ENCODE results near the gene NDUFC2.

NDUFC2 gene

DNA sequence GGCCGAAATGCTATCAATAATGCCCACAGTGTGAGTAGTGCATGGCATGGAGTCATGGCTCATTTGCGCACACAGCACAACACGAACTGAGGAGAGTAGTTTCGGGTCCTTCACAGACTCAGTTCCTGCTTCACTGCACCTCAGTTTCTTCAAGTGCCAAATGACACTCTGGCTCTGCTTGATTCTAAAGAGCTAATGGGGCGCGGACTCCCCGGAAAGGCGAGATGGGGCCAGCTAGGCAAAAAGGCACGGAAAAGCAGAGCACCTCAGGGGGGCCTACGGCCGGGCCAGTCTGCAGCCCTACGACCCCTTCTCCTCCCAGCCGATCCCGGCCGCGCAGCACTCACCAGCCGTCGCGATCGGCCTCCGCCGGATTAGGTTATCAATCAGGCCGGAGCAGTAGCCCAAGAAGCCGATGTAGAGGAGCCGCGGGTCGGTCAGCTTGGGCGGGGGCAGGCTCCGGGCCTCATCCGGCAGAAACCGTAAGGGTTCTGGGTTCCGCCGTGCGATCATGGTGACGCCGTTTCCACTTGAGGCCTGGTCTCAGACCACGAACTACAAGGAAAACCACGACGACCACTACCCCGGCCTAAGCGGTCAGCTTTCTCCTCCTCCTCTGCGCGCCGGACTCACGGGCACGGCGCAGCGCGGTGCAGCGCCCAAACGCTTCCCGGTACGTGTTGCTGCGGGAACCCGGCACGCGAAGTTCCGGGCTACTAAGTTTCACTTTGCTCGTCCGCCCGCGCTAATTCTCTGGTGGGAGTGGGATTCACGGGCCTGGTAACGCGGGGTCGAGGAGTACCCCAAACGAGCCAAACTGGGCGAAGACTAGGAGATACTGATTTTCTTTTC is at the start of gene NDUFC2:
TSS of gene NDUFC2 (minus strand) at position 631 of the 852 bp plus-strand sequence. CDS start at position 513, 118 bp downstream.
- H3K9me3 ChIP-seq (ENCODE audit: low read length), result no peaks in the 10 kb centered on the region
- H3K9ac ChIP-seq (ENCODE audit: low read length), result peak within 1 kb of the TSS; percentile 79
- H3K4me3 ChIP-seq (ENCODE audit: low read depth in 1 of 2, low read length in 2 of 2), result peak within 1 kb of the TSS; percentile 86 to 94
- peaks cover 26% of the 10 kb centered on the region for H3K4me1 ChIP-seq (ENCODE audit: insufficient read depth, low read length)
- peak within 1 kb of the TSS; percentile 80 for H3K27ac ChIP-seq (ENCODE audit: low read depth, low read length)
- no peaks in the 10 kb centered on the region for H3K27me3 ChIP-seq (ENCODE audit: control insufficient read depth in 1 of 2, insufficient read depth in 2 of 2, low read length in 2 of 2)
- no peaks in the 10 kb centered on the region for H3K36me3 ChIP-seq (ENCODE audit: insufficient read depth, low read length)

GRCh38 chr11:78127403-78127802 is 47.7 kb upstream of the NDUFC2 start:
- no peak overlapping the region for H3K27ac ChIP-seq (ENCODE audit: low read depth, low read length)
- H3K27me3 ChIP-seq (ENCODE audit: control insufficient read depth in 1 of 2, insufficient read depth in 2 of 2, low read length in 2 of 2), result no peaks in the 10 kb centered on the region
- peaks cover 9% of the 10 kb centered on the region for H3K36me3 ChIP-seq (ENCODE audit: insufficient read depth, low read length)
- H3K9ac ChIP-seq (ENCODE audit: low read length), result no peak overlapping the region
- H3K9me3 ChIP-seq (ENCODE audit: low read length), result no peaks in the 10 kb centered on the region
- no peak overlapping the region for H3K4me3 ChIP-seq (ENCODE audit: low read depth in 1 of 2, low read length in 2 of 2)
- H3K4me1 ChIP-seq (ENCODE audit: insufficient read depth, low read length), result no peaks in the 10 kb centered on the region

DNA sequence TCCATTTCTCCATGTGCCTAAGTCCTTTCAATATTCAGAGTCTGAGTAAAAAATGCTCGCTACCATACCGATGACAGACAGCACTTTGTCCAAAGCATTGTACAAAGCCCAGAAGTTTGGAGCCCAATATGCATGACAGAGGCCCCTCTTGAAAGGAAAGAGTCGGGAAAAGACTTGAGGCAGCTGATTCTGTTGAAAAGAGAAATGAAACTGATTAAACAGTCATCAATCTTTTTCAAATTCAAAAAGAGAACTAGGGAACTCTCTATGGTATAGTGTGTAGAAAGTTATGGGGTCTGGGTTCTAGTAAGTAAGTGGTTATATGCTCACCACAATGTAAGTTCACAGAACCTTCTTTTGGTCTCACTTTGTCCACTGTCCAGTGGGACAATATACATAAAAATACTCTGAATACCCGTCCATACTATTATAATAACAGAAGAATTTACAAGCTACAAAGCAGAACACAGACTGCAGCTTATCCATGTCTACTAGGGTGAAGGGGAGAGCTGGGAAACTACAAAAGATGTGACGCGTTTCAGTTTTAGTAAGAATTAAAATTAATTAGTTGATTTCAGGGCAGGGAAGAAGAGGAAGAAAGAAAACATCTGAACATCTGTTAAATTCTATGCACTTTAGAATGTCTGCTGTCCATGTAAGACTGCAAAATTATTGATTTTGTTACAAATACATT is 33.1 kb upstream of the NDUFC2 start:
- no peaks in the 10 kb centered on the region for H3K27me3 ChIP-seq (ENCODE audit: control insufficient read depth in 1 of 2, insufficient read depth in 2 of 2, low read length in 2 of 2)
- H3K4me1 ChIP-seq (ENCODE audit: insufficient read depth, low read length), result no peaks in the 10 kb centered on the region
- no peak overlapping the region for H3K27ac ChIP-seq (ENCODE audit: low read depth, low read length)
- no peak overlapping the region for H3K4me3 ChIP-seq (ENCODE audit: low read depth in 1 of 2, low read length in 2 of 2)
- no peak overlapping the region for H3K9ac ChIP-seq (ENCODE audit: low read length)
- peaks cover 4% of the 10 kb centered on the region for H3K36me3 ChIP-seq (ENCODE audit: insufficient read depth, low read length)
- H3K9me3 ChIP-seq (ENCODE audit: low read length), result no peaks in the 10 kb centered on the region

GRCh38 chr11:78111298-78111697 is 31.6 kb upstream of the NDUFC2 start:
- Histone ChIP-seq H3K36me3 (ENCODE audit: insufficient read depth, low read length) (peaks cover 4% of the 10 kb centered on the region), H3K4me3 (ENCODE audit: low read depth in 1 of 2, low read length in 2 of 2) (no peak overlapping the region), H3K9me3 (ENCODE audit: low read length) (no peaks in the 10 kb centered on the region), H3K4me1 (ENCODE audit: insufficient read depth, low read length) (no peaks in the 10 kb centered on the region), H3K27me3 (ENCODE audit: control insufficient read depth in 1 of 2, insufficient read depth in 2 of 2, low read length in 2 of 2) (no peaks in the 10 kb centered on the region), H3K27ac (ENCODE audit: low read depth, low read length) (no peak overlapping the region), H3K9ac (ENCODE audit: low read length) (no peak overlapping the region)

- Histone ChIP-seq H3K4me3 (ENCODE audit: low read depth in 1 of 2, low read length in 2 of 2) (no peak overlapping the region), H3K36me3 (ENCODE audit: insufficient read depth, low read length) (peaks cover 4% of the 10 kb centered on the region), H3K9ac (ENCODE audit: low read length) (no peak overlapping the region), H3K27ac (ENCODE audit: low read depth, low read length) (no peak overlapping the region), H3K9me3 (ENCODE audit: low read length) (no peaks in the 10 kb centered on the region), H3K27me3 (ENCODE audit: control insufficient read depth in 1 of 2, insufficient read depth in 2 of 2, low read length in 2 of 2) (no peaks in the 10 kb centered on the region), H3K4me1 (ENCODE audit: insufficient read depth, low read length) (no peaks in the 10 kb centered on the region)
Measured at GRCh38 chr11:78110830-78111229, 31.2 kb upstream of the NDUFC2 start.

DNA sequence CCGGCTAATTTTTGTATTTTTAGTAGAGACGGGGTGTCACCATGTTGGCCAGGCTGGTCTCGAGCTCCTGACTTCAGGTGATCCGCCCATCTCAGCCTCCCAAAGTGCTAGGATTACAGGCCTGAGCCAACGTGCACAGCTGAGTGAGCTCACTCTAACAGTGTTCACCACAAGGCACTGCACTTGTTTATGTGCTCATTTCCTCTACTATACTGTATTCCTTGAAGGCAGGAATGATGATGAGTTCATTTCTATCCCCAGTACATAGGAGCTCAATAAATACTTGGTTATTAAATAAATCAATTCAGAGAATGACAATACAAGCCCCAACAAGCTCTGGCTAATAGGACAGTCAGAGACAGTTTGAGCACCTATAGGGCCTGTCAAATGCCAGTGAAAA is 30.7 kb upstream of the NDUFC2 start:
- no peaks in the 10 kb centered on the region for H3K9me3 ChIP-seq (ENCODE audit: low read length)
- H3K36me3 ChIP-seq (ENCODE audit: insufficient read depth, low read length), result peaks cover 4% of the 10 kb centered on the region
- H3K27me3 ChIP-seq (ENCODE audit: control insufficient read depth in 1 of 2, insufficient read depth in 2 of 2, low read length in 2 of 2), result no peaks in the 10 kb centered on the region
- H3K9ac ChIP-seq (ENCODE audit: low read length), result no peak overlapping the region
- H3K4me1 ChIP-seq (ENCODE audit: insufficient read depth, low read length), result no peaks in the 10 kb centered on the region
- no peak overlapping the region for H3K4me3 ChIP-seq (ENCODE audit: low read depth in 1 of 2, low read length in 2 of 2)
- H3K27ac ChIP-seq (ENCODE audit: low read depth, low read length), result no peak overlapping the region

DNA sequence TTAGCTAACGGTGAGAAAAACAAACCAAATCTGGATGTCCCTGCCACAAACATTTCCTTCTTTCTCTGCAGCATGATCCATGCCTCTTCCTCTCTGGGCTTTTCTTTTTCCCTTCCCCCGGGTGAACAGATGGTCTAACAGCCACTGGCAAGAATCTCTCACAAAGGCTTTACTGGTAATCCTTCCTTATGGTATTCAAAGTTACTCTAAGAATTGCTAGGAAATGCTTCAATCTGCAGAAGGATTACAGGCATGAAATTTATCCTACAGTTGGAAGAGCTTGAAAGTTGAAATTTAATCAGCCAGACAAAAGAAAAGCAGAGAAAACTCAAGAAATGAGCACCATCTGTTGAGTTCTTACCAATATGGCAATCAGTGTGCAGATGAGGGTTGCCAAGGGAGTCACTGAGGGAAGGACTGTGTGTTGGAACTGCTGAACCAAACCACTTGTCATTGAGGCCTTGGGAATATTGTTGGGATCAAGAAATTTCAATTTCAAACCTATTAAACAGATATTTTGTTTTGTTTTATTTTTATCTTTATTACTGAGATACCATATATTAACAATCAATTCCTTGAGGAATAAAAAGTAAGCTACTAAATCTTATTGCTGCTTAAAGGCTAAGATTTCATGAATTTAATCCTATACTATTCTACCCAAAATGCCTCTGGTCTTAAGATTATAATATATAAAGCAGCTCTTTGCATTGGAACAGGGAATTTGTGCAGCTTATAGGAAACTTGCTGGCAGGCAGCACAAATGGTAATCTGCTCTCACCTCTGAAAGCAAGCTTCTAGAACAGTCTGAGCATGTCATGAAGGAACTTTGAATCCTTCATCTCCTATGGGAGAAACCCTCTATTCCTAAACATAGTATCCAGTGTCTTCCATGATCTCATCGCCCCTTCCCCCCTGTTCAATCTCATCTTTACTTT is 29.7 kb upstream of the NDUFC2 start:
- Histone ChIP-seq H3K4me1 (ENCODE audit: insufficient read depth, low read length) (no peaks in the 10 kb centered on the region), H3K4me3 (ENCODE audit: low read depth in 1 of 2, low read length in 2 of 2) (no peak overlapping the region), H3K9me3 (ENCODE audit: low read length) (no peaks in the 10 kb centered on the region), H3K27ac (ENCODE audit: low read depth, low read length) (no peak overlapping the region), H3K36me3 (ENCODE audit: insufficient read depth, low read length) (peaks cover 4% of the 10 kb centered on the region), H3K9ac (ENCODE audit: low read length) (no peak overlapping the region), H3K27me3 (ENCODE audit: control insufficient read depth in 1 of 2, insufficient read depth in 2 of 2, low read length in 2 of 2) (no peaks in the 10 kb centered on the region)

DNA sequence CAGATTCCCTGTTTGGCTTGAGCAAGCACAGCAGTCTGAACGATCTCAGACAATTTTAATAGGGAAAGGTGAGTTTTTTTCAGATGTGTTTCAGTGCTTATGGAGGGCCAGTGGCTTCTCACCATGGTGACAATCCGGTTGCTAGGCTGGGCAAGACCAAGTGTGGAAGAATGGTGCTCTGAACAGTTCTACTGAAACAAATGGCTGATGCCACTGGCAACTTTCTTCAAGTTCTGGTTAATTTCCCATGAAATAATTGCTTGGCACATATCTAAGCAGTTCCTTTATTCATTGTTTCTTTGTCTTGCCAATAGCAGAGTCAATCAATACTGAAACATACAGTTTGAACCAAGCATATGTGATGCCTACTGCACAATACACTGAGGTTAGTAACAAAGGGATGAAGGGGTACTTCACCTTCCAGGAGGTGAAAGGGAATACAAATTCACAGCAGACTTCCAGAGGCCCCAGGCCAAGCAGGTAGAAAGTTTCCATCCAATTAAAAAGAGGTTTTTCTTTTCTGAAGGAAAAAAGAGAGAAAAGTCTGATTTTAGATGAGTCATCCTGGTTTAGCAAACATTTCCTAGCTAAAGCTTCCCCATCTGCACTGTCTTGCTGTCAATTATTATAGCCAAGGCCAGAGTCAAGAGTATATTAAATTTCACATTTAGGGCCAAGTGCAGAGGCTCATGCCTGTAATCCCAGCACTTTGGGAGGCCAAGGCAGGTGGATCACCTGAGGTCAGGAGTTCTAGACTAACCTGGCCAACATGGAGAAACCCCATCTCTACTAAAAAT is 21.2 kb upstream of the NDUFC2 start:
- Histone ChIP-seq H3K4me1 (ENCODE audit: insufficient read depth, low read length) (no peaks in the 10 kb centered on the region), H3K27me3 (ENCODE audit: control insufficient read depth in 1 of 2, insufficient read depth in 2 of 2, low read length in 2 of 2) (no peaks in the 10 kb centered on the region), H3K9ac (ENCODE audit: low read length) (no peak overlapping the region), H3K27ac (ENCODE audit: low read depth, low read length) (no peak overlapping the region), H3K36me3 (ENCODE audit: insufficient read depth, low read length) (peaks cover 11% of the 10 kb centered on the region), H3K9me3 (ENCODE audit: low read length) (no peaks in the 10 kb centered on the region), H3K4me3 (ENCODE audit: low read depth in 1 of 2, low read length in 2 of 2) (no peak overlapping the region)

- no peak overlapping the region for H3K4me3 ChIP-seq (ENCODE audit: low read depth in 1 of 2, low read length in 2 of 2)
- H3K27ac ChIP-seq (ENCODE audit: low read depth, low read length), result no peak overlapping the region
- H3K4me1 ChIP-seq (ENCODE audit: insufficient read depth, low read length), result no peaks in the 10 kb centered on the region
- H3K9ac ChIP-seq (ENCODE audit: low read length), result no peak overlapping the region
- H3K36me3 ChIP-seq (ENCODE audit: insufficient read depth, low read length), result peaks cover 11% of the 10 kb centered on the region
- no peaks in the 10 kb centered on the region for H3K27me3 ChIP-seq (ENCODE audit: control insufficient read depth in 1 of 2, insufficient read depth in 2 of 2, low read length in 2 of 2)
- no peaks in the 10 kb centered on the region for H3K9me3 ChIP-seq (ENCODE audit: low read length)
Measured at GRCh38 chr11:78100261-78100660, 20.6 kb upstream of the NDUFC2 start.

GRCh38 chr11:78099666-78100065 is 20.0 kb upstream of the NDUFC2 start:
- no peak overlapping the region for H3K4me3 ChIP-seq (ENCODE audit: low read depth in 1 of 2, low read length in 2 of 2)
- H3K36me3 ChIP-seq (ENCODE audit: insufficient read depth, low read length), result peaks cover 11% of the 10 kb centered on the region
- no peaks in the 10 kb centered on the region for H3K27me3 ChIP-seq (ENCODE audit: control insufficient read depth in 1 of 2, insufficient read depth in 2 of 2, low read length in 2 of 2)
- no peaks in the 10 kb centered on the region for H3K9me3 ChIP-seq (ENCODE audit: low read length)
- no peaks in the 10 kb centered on the region for H3K4me1 ChIP-seq (ENCODE audit: insufficient read depth, low read length)
- no peak overlapping the region for H3K27ac ChIP-seq (ENCODE audit: low read depth, low read length)
- no peak overlapping the region for H3K9ac ChIP-seq (ENCODE audit: low read length)
